CD4-positive, CD25-positive, alpha-beta regulatory T cell (primary cell): Measurements from ENCODE around the gene EVC2. TPM values are rescaled to one million over a fixed set of nuclear protein-coding genes. Genes with fewer than 3 reads are reported as not detected.

Source experiments
- ATAC-seq, 2 donors: fragments of 150-1000 bp; cut with Tn5 transposase; one replicate each; pipeline ENCODE4 v1.10.0; 2021; ENCODE audit warnings: low read depth in 2 of 2, moderate number of reproducible peaks in 2 of 2, moderate library complexity in 1 of 2
- DNase-seq, 3 donors: peaks; one replicate each; pipeline versions ENCODE4 v3.0.0 to v3.0.0-alpha.2; 2012 to 2022; ENCODE audit warnings: mixed read lengths in 1 of 3
- H3K27ac ChIP-seq: one replicate; pipeline ENCODE4 v1.7.0; 2013; ENCODE audit warnings: mild to moderate bottlenecking, low read length; ENCODE audit not compliant: insufficient read depth, poor library complexity, severe bottlenecking
- H3K27me3 ChIP-seq: one replicate; pipeline ENCODE4 v1.7.0; 2013; ENCODE audit warnings: low read length; ENCODE audit not compliant: control insufficient read depth, insufficient read depth
- H3K36me3 ChIP-seq: one replicate; pipeline ENCODE4 v1.7.0; 2013; ENCODE audit warnings: mild to moderate bottlenecking, low read length, moderate library complexity; ENCODE audit not compliant: control insufficient read depth, insufficient read depth
- H3K4me1 ChIP-seq: 2 replicates; pipeline ENCODE4 v1.7.0; 2013; ENCODE audit warnings: mild to moderate bottlenecking, low read length; ENCODE audit not compliant: insufficient read depth, control insufficient read depth, poor library complexity, severe bottlenecking
- H3K4me3 ChIP-seq: one replicate; pipeline ENCODE4 v1.7.0; 2013; ENCODE audit warnings: low read depth, mild to moderate bottlenecking, low read length, moderate library complexity
- H3K9me3 ChIP-seq, 2 experiments: 1 replicate in 1 of 2; 2 replicates in 1 of 2; pipeline ENCODE4 v1.7.0; 2013; ENCODE audit warnings: low read length in 2 of 2, mild to moderate bottlenecking in 1 of 2, moderate library complexity in 1 of 2; ENCODE audit not compliant: control insufficient read depth in 2 of 2
- H3K27ac Mint-ChIP-seq, 3 donors: one replicate each; pipeline ENCODE4 v1.8.0; 2020 to 2022; ENCODE audit warnings: mild to moderate bottlenecking in 3 of 3, mixed read lengths in 3 of 3, moderate library complexity in 2 of 3
- H3K27me3 Mint-ChIP-seq: one replicate; pipeline ENCODE4 v1.8.0; 2022; ENCODE audit warnings: mild to moderate bottlenecking, mixed read lengths
- H3K36me3 Mint-ChIP-seq: one replicate; pipeline ENCODE4 v1.8.0; 2020; ENCODE audit warnings: mixed read lengths
- H3K4me1 Mint-ChIP-seq, 4 donors: one replicate each; pipeline ENCODE4 v1.8.0; 2020 to 2022; ENCODE audit warnings: mixed read lengths in 4 of 4, mild to moderate bottlenecking in 1 of 4
- H3K4me3 Mint-ChIP-seq, 4 donors: one replicate each; pipeline ENCODE4 v1.8.0; 2020 to 2022; ENCODE audit warnings: mild to moderate bottlenecking in 4 of 4, mixed read lengths in 4 of 4, moderate library complexity in 3 of 4
- H3K9me3 Mint-ChIP-seq, 7 donors: one replicate each; pipeline ENCODE4 v1.8.0; 2020 to 2022; ENCODE audit warnings: mixed read lengths in 7 of 7, mild to moderate bottlenecking in 3 of 7, moderate library complexity in 2 of 7
- polyA plus RNA-seq, 4 donors: library from polyadenylated mRNA; unstranded; fragments of 300-500 nt; fragmentation: Illumina TruSeq; gene quantifications; one replicate each; pipeline ENCODE4 v1.2.3, GENCODE V29; 2021
- total RNA-seq: library from RNA; stranded (reverse); gene quantifications from one replicate; pipeline ENCODE4 v1.2.3, GENCODE V29; 2022

EVC2 gene
- total and polyA plus RNA-seq, 5 donors from 2014 or later = 0.03 to 3.2 (median 0.85) TPM

DNA sequence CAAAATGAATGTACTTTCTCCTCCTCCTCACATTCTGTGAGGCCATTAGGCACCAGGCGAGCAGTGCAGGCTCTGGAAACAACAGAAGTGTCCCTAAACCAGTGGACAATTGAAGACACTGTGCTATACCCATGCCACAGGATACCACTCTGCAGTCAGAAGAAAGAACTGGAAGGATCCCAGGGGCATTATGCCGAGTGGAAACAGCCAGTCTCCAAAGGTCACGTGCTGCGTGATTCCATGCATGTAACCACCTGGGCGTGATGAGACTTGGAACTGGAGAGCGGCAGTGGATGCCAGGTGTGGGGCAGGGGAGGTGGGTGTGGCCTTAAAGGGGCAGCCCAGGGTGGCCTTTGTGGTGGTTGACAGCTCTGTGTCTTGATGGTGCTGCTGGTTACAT is 139.4 kb downstream of the EVC2 start:
- Histone ChIP-seq H3K9me3 (no peaks in the 10 kb centered on the region), H3K4me1 (no peaks in the 10 kb centered on the region), H3K27me3 (no peaks in the 10 kb centered on the region), H3K4me3 (no peak overlapping the region), H3K27ac (no peak overlapping the region), H3K36me3 (no peaks in the 10 kb centered on the region)
- ATAC-seq (no peak), DNase-seq (no peak)
- peaks cover 0 to 1% (median 0%) of the 10 kb centered on the region in 4 donors for H3K4me1 Mint-ChIP-seq
- no peaks in the 10 kb centered on the region for H3K36me3 Mint-ChIP-seq
- no peak overlapping the region for H3K4me3 Mint-ChIP-seq
- no peaks in the 10 kb centered on the region for H3K27me3 Mint-ChIP-seq
- peaks cover 0 to 2% (median 0%) of the 10 kb centered on the region in 7 donors for H3K9me3 Mint-ChIP-seq
- peak overlapping the region in 1 of 3 donors; percentile 65 for H3K27ac Mint-ChIP-seq

DNA sequence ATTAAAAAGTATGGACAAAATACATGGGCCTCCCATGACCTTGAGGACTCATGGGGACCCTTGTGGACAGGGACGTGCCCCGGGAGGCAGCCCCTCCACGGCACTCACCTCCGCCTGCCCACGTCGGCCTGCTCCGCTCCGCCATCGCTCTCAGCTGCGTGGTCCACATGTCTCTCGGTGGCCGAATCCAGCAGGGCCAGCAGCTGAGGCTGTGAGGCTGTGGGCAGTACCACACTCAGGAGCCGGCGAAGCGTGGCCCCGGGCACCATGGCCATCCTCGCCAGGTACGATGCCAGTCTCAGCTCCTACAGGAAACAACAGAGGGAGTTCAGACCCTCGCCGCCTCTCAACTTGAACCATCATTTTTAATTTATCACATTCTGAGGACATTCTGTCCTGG is 140.0 kb downstream of the EVC2 start:
- no peak overlapping the region for H3K4me3 Mint-ChIP-seq
- peaks cover 0 to 1% (median 0%) of the 10 kb centered on the region in 4 donors for H3K4me1 Mint-ChIP-seq

DNA sequence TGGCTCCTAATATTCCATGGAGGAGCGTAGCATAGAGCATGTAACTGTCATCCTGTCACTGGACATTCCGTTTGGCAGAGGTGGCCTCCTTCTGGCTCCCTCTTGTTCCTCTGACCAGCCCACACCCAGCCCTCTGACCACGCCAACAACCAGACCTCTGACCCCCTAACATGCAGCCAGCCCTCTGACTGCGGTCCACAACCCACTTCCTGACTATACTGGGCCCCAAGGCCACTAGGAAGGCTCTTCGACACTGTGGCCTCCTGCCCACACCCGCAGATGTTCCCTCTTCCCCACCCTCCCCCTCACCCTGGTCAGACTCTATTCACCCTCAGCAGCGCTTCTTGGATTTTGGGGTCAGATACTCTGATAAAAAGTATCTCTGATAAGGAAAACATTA is 141.4 kb downstream of the EVC2 start:
- no peaks in the 10 kb centered on the region for H3K36me3 ChIP-seq
- no peak for DNase-seq
- no peaks in the 10 kb centered on the region for H3K4me1 Mint-ChIP-seq
- H3K27ac ChIP-seq = no peak overlapping the region
- no peak for ATAC-seq
- H3K27me3 ChIP-seq = no peaks in the 10 kb centered on the region
- no peak overlapping the region for H3K27ac Mint-ChIP-seq
- no peaks in the 10 kb centered on the region for H3K36me3 Mint-ChIP-seq
- no peaks in the 10 kb centered on the region for H3K27me3 Mint-ChIP-seq
- no peaks in the 10 kb centered on the region for H3K4me1 ChIP-seq
- no peaks in the 10 kb centered on the region for H3K9me3 ChIP-seq
- H3K4me3 ChIP-seq = no peak overlapping the region
- no peak overlapping the region for H3K4me3 Mint-ChIP-seq
- H3K9me3 Mint-ChIP-seq = peaks cover 0 to 2% (median 0%) of the 10 kb centered on the region in 7 donors

More for the DNA sequence above, 140.0 kb downstream of the EVC2 start:
- Mint-ChIP-seq H3K27me3 (no peaks in the 10 kb centered on the region), H3K36me3 (no peaks in the 10 kb centered on the region), H3K9me3 (peaks cover 0 to 2% (median 0%) of the 10 kb centered on the region in 7 donors), H3K27ac (no peak overlapping the region)
- no peaks in the 10 kb centered on the region for H3K27me3 ChIP-seq
- H3K9me3 ChIP-seq = no peaks in the 10 kb centered on the region
- no peak overlapping the region for H3K27ac ChIP-seq
- no peak overlapping the region for H3K4me3 ChIP-seq
- H3K4me1 ChIP-seq = no peaks in the 10 kb centered on the region
- DNase-seq (no peak), ATAC-seq (no peak)
- no peaks in the 10 kb centered on the region for H3K36me3 ChIP-seq

DNA sequence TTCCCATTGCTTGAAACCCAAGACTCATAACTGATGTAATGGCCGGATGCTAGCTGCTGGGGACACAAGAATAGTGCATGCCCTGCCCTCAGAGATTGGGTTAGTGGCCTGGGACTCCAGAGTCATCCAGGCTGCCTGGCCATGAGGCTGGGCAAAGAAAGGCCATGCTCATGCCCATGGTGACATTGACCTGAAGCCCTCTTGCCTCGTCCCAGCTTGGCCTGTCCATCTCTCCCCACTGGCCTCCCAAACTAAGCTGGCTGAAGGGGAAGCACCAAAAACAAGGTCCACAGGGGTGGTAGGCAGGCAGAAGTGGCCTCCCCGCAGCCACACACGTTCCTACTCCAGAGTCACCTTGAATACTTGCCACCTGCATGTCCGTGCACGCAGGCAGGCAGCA is 141.8 kb downstream of the EVC2 start:
- Histone ChIP-seq H3K4me1 (no peaks in the 10 kb centered on the region), H3K27ac (no peak overlapping the region), H3K27me3 (no peaks in the 10 kb centered on the region), H3K36me3 (no peaks in the 10 kb centered on the region), H3K9me3 (no peaks in the 10 kb centered on the region), H3K4me3 (no peak overlapping the region)
- DNase-seq (no peak), ATAC-seq (no peak)
- Mint-ChIP-seq H3K36me3 (no peaks in the 10 kb centered on the region), H3K4me1 (no peaks in the 10 kb centered on the region), H3K9me3 (peaks cover 0 to 2% (median 0%) of the 10 kb centered on the region in 7 donors), H3K27ac (no peak overlapping the region), H3K4me3 (no peak overlapping the region), H3K27me3 (no peaks in the 10 kb centered on the region)

DNA sequence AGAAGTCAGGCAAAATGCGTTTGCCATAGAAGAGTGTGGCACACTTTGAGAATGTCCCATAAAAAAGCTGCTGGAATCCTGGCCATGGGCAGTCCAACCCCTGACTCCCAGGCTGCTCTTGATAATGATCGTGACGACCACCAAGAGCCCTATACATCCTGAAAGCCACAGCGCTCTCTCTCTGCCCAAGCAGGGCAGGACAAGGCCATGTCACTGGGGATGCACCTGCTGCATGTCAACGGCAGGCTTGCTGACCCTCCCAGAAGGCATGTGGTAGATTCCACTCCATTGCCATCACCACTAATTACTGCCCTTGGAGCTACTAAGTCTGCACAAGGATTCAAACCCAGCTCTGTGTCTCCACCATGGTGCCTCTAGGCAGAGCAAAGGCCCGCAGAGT is 144.5 kb downstream of the EVC2 start:
- H3K4me1 ChIP-seq = no peaks in the 10 kb centered on the region
- H3K27me3 ChIP-seq = no peaks in the 10 kb centered on the region
- Mint-ChIP-seq H3K9me3 (peaks cover 0 to 2% (median 0%) of the 10 kb centered on the region in 7 donors), H3K4me1 (no peaks in the 10 kb centered on the region), H3K27ac (no peak overlapping the region), H3K4me3 (no peak overlapping the region), H3K27me3 (no peaks in the 10 kb centered on the region), H3K36me3 (no peaks in the 10 kb centered on the region)
- no peak for DNase-seq
- H3K36me3 ChIP-seq = no peaks in the 10 kb centered on the region
- H3K27ac ChIP-seq = no peak overlapping the region
- ATAC-seq = no peak
- no peak overlapping the region for H3K4me3 ChIP-seq
- H3K9me3 ChIP-seq = no peaks in the 10 kb centered on the region

GRCh38 chr4:5562476-5562875 is 145.9 kb downstream of the EVC2 start:
- no peaks in the 10 kb centered on the region for H3K27me3 ChIP-seq
- Mint-ChIP-seq H3K9me3 (peaks cover 0 to 2% (median 0%) of the 10 kb centered on the region in 7 donors), H3K36me3 (no peaks in the 10 kb centered on the region), H3K4me1 (no peaks in the 10 kb centered on the region), H3K27ac (no peak overlapping the region), H3K27me3 (no peaks in the 10 kb centered on the region), H3K4me3 (no peak overlapping the region)
- DNase-seq (no peak), ATAC-seq (no peak)
- no peaks in the 10 kb centered on the region for H3K4me1 ChIP-seq
- H3K27ac ChIP-seq = no peak overlapping the region
- H3K36me3 ChIP-seq = no peaks in the 10 kb centered on the region
- H3K9me3 ChIP-seq = no peaks in the 10 kb centered on the region
- no peak overlapping the region for H3K4me3 ChIP-seq

- no peaks in the 10 kb centered on the region for H3K9me3 ChIP-seq
- Mint-ChIP-seq H3K9me3 (peaks cover 0 to 2% (median 0%) of the 10 kb centered on the region in 7 donors), H3K4me1 (no peaks in the 10 kb centered on the region), H3K27me3 (no peaks in the 10 kb centered on the region), H3K27ac (no peak overlapping the region), H3K4me3 (no peak overlapping the region), H3K36me3 (no peaks in the 10 kb centered on the region)
- ATAC-seq (no peak), DNase-seq (no peak)
- no peak overlapping the region for H3K4me3 ChIP-seq
- no peak overlapping the region for H3K27ac ChIP-seq
- no peaks in the 10 kb centered on the region for H3K36me3 ChIP-seq
- H3K4me1 ChIP-seq = no peaks in the 10 kb centered on the region
- no peaks in the 10 kb centered on the region for H3K27me3 ChIP-seq
Observed at GRCh38 chr4:5561286-5561685, 147.1 kb downstream of the EVC2 start.

DNA sequence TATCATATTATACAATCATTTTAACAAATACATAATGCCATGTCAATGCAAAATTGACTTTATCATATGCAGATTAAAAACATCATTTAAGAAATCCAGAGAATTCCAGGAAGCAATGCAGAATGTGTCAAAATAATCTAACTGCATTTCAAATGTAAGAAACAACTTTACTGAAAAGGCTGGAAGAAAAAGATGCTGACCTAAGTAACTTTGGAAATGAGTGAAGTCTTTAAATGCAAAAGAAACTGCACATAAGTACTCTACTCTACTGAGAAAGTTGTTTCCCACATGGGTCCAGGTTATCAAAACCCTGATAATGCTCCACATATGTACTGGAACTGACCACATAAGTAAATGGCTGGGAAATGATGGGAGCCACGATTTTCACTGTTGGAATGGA is 149.9 kb downstream of the EVC2 start:
- no peak for ATAC-seq

More for the DNA sequence above, 149.9 kb downstream of the EVC2 start:
- Histone ChIP-seq H3K4me1 (no peaks in the 10 kb centered on the region), H3K27me3 (no peaks in the 10 kb centered on the region), H3K9me3 (no peaks in the 10 kb centered on the region), H3K4me3 (no peak overlapping the region), H3K36me3 (no peaks in the 10 kb centered on the region), H3K27ac (no peak overlapping the region)
- no peak overlapping the region for H3K4me3 Mint-ChIP-seq
- H3K9me3 Mint-ChIP-seq = no peaks in the 10 kb centered on the region
- H3K4me1 Mint-ChIP-seq = no peaks in the 10 kb centered on the region
- H3K27me3 Mint-ChIP-seq = no peaks in the 10 kb centered on the region
- no peak overlapping the region for H3K27ac Mint-ChIP-seq
- no peak for DNase-seq
- no peaks in the 10 kb centered on the region for H3K36me3 Mint-ChIP-seq
